ENCODE data around the gene GJA8. TPM values are rescaled to one million over a fixed set of nuclear protein-coding genes. Genes with fewer than 3 reads are reported as not detected.
"Not testable (repeated sequence)": the region's sequence is repeated elsewhere in the genome, so short reads cannot be mapped to it uniquely, and the experiment has no call there.

Gene GJA8
- total and polyA plus RNA-seq, 4 donors = not detected

GRCh38 chr1:147919896-147920295 is 17.3 kb downstream of the GJA8 start:
- no peaks in the 10 kb centered on the region for H3K27me3 ChIP-seq (ENCODE audit: control insufficient read depth in 4 of 4, insufficient read depth in 4 of 4, low read length in 3 of 4)
- no peaks in the 10 kb centered on the region for H3K36me3 ChIP-seq (ENCODE audit: control insufficient read depth in 4 of 4, insufficient read depth in 3 of 4, low read depth in 1 of 4, low read length in 3 of 4)
- 97% methylated on average over 6 of the region's 6 CpGs for WGBS
- DNase-seq (ENCODE audit: low spot score) = no peak
- H3K9ac ChIP-seq (ENCODE audit: low read depth in 1 of 2, low read length in 2 of 2) = no peak overlapping the region
- no peaks in the 10 kb centered on the region for H3K9me3 ChIP-seq (ENCODE audit: control insufficient read depth in 4 of 4, low read length in 3 of 4)
- no peak overlapping the region for H3K27ac ChIP-seq (ENCODE audit: low read depth in 1 of 2, low read length in 2 of 2)
- H3K4me3 ChIP-seq (ENCODE audit: low read depth in 1 of 3, low read length in 3 of 3) = no peak overlapping the region
- no peaks in the 10 kb centered on the region for H3K4me1 ChIP-seq (ENCODE audit: control insufficient read depth in 4 of 4, insufficient read depth in 4 of 4, low read length in 3 of 4)
- TF ChIP-seq FOXA1 (IDR thresholded peaks at IDR 0.05) (no peak), HNF4G (IDR thresholded peaks at IDR 0.05) (no peak), YY1 (IDR thresholded peaks at IDR 0.05) (no peak), HNF4A (conservative IDR thresholded peaks at IDR 0.05) (no peak), TAF1 (conservative IDR thresholded peaks at IDR 0.05) (no peak), JUND (IDR thresholded peaks at IDR 0.05) (no peak), RXRA (IDR thresholded peaks at IDR 0.05) (no peak), ATF3 (IDR thresholded peaks at IDR 0.05) (no peak), ZBTB33 (IDR thresholded peaks at IDR 0.05) (no peak), REST (IDR thresholded peaks at IDR 0.05) (no peak), EGR1 (IDR thresholded peaks at IDR 0.05; ENCODE audit: low read depth in 2 of 2) (no peak), NR2F2 (IDR thresholded peaks at IDR 0.05) (no peak), MAX (IDR thresholded peaks at IDR 0.05) (no peak), RAD21 (IDR thresholded peaks at IDR 0.05) (no peak), GABPA (IDR thresholded peaks at IDR 0.05 in 1 of 2, conservative IDR thresholded peaks at IDR 0.05 in 1 of 2) (no peak)

GRCh38 chr1:147924813-147925212 is 22.2 kb downstream of the GJA8 start:
- no peaks in the 10 kb centered on the region for H3K9me3 ChIP-seq (ENCODE audit: control insufficient read depth in 4 of 4, low read length in 3 of 4)
- no peak overlapping the region for H3K4me3 ChIP-seq (ENCODE audit: low read depth in 1 of 3, low read length in 3 of 3)
- H3K27me3 ChIP-seq (ENCODE audit: control insufficient read depth in 4 of 4, insufficient read depth in 4 of 4, low read length in 3 of 4) = no peaks in the 10 kb centered on the region
- WGBS = 90% methylated on average over 1 of the region's 1 CpG
- H3K27ac ChIP-seq (ENCODE audit: low read depth in 1 of 2, low read length in 2 of 2) = no peak overlapping the region
- H3K9ac ChIP-seq (ENCODE audit: low read depth in 1 of 2, low read length in 2 of 2) = no peak overlapping the region
- H3K4me1 ChIP-seq (ENCODE audit: control insufficient read depth in 4 of 4, insufficient read depth in 4 of 4, low read length in 3 of 4) = peaks cover 0 to 2% (median 0%) of the 10 kb centered on the region in 4 donors
- no peak for DNase-seq (ENCODE audit: low spot score)
- TF ChIP-seq HNF4A (conservative IDR thresholded peaks at IDR 0.05) (no peak), HNF4G (IDR thresholded peaks at IDR 0.05) (no peak), FOXA2 (IDR thresholded peaks at IDR 0.05) (no peak), NR2F2 (IDR thresholded peaks at IDR 0.05) (no peak), YY1 (IDR thresholded peaks at IDR 0.05) (no peak), ATF3 (IDR thresholded peaks at IDR 0.05) (no peak), RXRA (IDR thresholded peaks at IDR 0.05) (no peak), ZBTB33 (IDR thresholded peaks at IDR 0.05) (no peak), GABPA (IDR thresholded peaks at IDR 0.05 in 1 of 2, conservative IDR thresholded peaks at IDR 0.05 in 1 of 2) (no peak), MAX (IDR thresholded peaks at IDR 0.05) (no peak), JUND (IDR thresholded peaks at IDR 0.05) (no peak)
- H3K36me3 ChIP-seq (ENCODE audit: control insufficient read depth in 4 of 4, insufficient read depth in 3 of 4, low read depth in 1 of 4, low read length in 3 of 4) = no peaks in the 10 kb centered on the region

GRCh38 chr1:147927215-147927614 is 24.6 kb downstream of the GJA8 start:
- WGBS = 87% methylated on average over 4 of the region's 6 CpGs
- H3K9me3 ChIP-seq (ENCODE audit: control insufficient read depth in 4 of 4, low read length in 3 of 4); H3K4me1 ChIP-seq (ENCODE audit: control insufficient read depth in 4 of 4, insufficient read depth in 4 of 4, low read length in 3 of 4); H3K4me3 ChIP-seq (ENCODE audit: low read depth in 1 of 3, low read length in 3 of 3); H3K9ac ChIP-seq (ENCODE audit: low read depth in 1 of 2, low read length in 2 of 2); H3K27me3 ChIP-seq (ENCODE audit: control insufficient read depth in 4 of 4, insufficient read depth in 4 of 4, low read length in 3 of 4); H3K27ac ChIP-seq (ENCODE audit: low read depth in 1 of 2, low read length in 2 of 2); DNase-seq (ENCODE audit: low spot score); H3K36me3 ChIP-seq (ENCODE audit: control insufficient read depth in 4 of 4, insufficient read depth in 3 of 4, low read depth in 1 of 4, low read length in 3 of 4): not testable (repeated sequence)

- WGBS = 98% methylated on average over 3 of the region's 10 CpGs
- not testable (repeated sequence) for DNase-seq (ENCODE audit: low spot score); H3K36me3 ChIP-seq (ENCODE audit: control insufficient read depth in 4 of 4, insufficient read depth in 3 of 4, low read depth in 1 of 4, low read length in 3 of 4); H3K9me3 ChIP-seq (ENCODE audit: control insufficient read depth in 4 of 4, low read length in 3 of 4); H3K27ac ChIP-seq (ENCODE audit: low read depth in 1 of 2, low read length in 2 of 2); H3K4me1 ChIP-seq (ENCODE audit: control insufficient read depth in 4 of 4, insufficient read depth in 4 of 4, low read length in 3 of 4); H3K9ac ChIP-seq (ENCODE audit: low read depth in 1 of 2, low read length in 2 of 2); H3K4me3 ChIP-seq (ENCODE audit: low read depth in 1 of 3, low read length in 3 of 3); H3K27me3 ChIP-seq (ENCODE audit: control insufficient read depth in 4 of 4, insufficient read depth in 4 of 4, low read length in 3 of 4)
These were observed 25.1 kb downstream of the GJA8 start for GRCh38 chr1:147927689-147928088.
